ENCODE data around the gene ATAD5.
A peak's percentile ranks its signal among the peaks of the same experiment; 100 is the strongest.
"Not testable (repeated sequence)": the region's sequence is repeated elsewhere in the genome, so short reads cannot be mapped to it uniquely, and the experiment has no call there.

Gene ATAD5

DNA sequence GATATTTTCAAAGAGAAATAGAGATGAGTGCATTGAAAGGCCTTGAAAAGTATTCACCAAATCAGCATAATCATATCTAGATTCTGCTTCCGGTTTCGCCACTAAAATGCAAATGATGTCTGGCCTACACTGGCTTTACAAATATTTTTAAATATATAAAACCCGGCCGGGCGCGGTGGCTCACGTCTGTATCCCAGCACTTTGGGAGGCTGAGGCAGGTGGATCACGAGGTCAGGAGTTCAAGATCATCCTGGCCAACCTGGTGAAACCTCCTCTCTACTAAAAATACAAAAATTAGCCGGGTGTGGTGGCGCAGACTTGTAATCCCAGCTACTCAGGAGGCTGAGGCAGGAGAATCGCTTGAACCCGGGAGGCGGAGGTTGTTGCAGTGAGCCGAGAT, 8.8 kb upstream of the ATAD5 start:
- DNase-seq = peak in 1 of 5 experiments; percentile 60

DNA sequence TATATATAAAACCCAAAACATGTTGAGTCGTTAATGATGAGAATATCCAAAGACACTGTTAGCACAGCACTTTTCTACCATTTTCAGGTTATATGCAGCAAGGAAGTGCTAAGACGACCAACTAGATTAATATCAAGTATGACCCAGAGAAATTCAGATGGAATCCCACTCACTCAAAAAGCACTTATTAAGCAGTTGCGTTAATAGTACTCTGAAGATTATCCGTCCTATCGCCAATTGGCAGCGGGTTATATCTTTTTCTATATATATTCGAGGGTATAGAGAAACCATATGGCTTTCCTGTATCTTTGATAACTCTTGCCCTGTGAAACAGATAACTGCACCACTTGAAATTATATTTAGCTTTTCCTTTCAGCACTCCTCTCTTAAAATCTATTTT, 8.3 kb upstream of the ATAD5 start:
- no peak for DNase-seq

DNA sequence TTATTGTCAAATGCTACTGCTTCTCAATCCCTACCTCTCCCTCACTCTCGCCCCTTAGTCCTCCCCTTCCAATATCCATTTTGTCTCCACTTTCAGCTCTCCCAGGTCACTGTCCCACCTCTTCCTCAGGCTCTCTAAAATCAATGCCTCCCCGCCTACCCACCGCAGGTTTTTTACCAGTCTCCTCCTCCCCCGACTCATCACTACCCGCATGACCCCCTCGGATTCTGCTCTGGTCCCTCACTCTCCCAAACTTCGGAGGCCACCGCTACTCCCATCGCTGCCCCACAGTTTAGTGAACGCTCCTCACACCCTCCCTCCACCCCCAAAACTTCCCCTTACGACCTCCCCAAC, 7.8 kb upstream of the ATAD5 start:
- peak in 3 of 5 experiments; percentile 20 to 57 (median 24) for DNase-seq

DNA sequence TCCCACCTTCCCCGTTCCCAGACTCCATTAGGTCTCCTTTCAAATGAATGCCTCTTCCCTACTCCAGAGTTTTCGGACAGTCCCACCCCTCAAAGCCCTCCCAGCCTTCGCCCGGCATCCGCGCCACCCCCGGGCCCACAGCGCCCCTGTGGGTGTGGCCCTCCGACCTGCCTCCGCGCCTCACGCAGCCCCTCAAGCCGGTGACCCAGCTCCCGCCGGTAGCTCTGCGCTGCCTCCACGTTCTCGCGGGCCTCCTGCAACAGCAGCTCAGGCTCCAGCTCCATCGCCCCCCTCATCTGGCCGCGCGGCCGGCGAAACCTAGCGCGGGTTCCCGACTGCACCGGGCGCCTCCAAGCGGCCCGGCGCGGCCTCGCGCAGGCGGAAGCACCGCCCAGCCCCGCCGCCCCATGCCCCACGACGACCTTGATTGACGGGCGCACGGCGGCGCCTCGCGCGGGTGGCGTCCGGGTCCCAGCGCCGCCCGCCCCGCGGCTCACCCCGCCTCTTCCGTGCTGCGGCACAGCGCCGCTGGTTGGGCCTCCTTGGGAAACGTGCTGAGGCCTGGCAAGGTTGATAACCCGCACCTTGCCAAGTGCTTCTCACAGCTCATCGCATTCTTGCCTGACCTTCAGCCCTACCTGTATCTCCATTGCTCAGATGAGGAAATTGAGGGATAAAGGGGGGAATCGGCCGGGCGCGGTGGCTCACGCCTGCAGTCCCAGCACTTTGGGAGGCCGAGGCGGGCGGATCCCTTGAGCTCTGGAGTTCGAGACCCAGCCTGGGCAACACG, 7.2 kb upstream of the ATAD5 start, which contains the start of gene CRLF3:
Gene CRLF3 (minus strand): TSS at position 337 of the 790 bp plus-strand sequence. CDS start 41 bp downstream, at position 296.
- DNase-seq = peak; percentile 77 to 97 (median 86)

DNA sequence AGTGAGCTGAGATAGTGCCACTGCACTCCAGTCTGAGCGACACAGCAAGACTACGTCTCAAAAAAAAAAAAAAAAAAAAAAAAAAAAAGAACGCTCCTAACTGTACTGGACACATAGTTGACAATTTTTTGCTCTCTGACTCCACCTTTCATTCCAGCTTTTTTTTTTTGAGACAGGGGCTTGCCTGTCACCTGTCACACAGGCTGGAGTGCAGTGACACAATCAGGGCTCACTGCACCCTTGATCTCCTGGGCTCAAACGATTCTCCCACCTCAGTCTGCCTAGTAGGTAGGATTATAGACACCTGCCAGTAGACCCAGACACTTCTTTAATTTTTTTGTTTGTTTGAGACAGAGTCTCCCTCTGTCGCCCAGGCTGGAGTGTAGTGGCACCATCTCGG, 4.7 kb upstream of the ATAD5 start:
- DNase-seq = no peak

DNA sequence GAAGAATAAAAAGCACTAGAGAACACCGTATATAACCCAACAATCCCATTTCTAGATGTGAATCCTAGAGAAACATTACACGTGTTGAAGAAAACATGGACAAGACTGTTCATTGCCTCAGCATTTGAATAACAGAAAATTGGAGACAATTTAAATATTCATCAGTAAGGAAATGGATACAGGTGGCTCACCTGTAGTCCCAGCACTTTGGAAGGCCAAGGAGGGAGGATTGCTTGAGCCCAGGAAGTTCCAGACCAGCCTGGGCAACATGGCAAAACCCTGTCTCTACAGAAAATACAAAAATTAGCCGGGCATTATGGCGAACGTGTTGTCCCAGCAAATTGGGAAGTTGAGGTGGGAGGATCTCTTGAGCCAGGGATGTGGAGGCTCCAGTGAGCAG, 2.7 kb upstream of the ATAD5 start:
- DNase-seq = no peak

DNA sequence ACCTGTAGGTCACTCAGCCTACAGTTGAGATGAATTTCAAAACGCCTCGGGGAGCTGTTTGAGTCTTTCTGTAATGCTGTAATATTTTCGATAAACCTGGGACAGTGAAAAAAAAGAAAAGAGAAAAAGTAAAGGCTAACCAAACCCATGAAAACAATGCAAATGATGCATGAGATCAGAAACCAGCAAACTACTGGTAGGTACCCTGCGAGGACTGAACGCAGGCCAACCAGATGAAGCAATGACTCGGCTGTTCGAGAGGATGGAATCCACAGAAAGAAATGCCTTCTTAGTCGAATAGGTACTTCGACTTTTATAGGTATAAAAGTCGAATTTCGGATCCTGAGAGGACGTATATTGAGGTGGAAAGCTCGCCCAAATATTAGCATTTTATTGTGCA, 509 bp upstream of the ATAD5 start:
- peak in 1 of 5 experiments; percentile 63 for DNase-seq

DNA sequence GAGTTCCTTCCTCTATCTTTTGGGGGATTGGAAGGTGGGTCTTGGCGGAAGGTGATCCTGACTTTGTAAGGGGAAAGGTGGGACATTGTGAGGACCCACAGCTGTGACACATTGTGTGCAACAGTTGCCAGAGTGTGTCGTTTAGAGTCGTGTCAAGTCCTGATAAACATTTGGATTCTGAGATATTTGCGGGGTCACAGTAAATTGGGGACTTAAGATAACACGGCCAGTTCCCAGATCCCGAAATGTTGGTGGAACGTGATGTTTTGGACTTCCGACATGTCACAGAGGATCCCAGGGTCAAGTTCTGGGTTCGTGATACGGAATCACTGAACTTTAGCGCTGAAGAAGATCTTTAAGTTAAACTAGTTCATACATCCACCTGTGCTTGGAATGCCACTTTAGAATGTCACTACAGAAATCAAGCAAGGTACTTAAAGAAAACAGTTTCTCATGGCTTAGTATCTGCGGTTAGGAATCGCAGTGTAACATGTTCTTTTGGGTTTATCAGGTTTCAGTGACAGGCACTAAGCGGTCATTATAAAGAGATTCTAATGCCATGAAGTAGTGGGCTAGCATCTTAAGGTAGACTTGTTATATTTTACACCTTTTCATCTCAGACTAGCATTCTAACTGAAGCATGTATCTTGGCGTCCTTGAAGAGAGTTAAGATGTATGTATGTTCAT, 815 bp downstream of the ATAD5 start:
- peak in 1 of 5 experiments; percentile 12 for DNase-seq

DNA sequence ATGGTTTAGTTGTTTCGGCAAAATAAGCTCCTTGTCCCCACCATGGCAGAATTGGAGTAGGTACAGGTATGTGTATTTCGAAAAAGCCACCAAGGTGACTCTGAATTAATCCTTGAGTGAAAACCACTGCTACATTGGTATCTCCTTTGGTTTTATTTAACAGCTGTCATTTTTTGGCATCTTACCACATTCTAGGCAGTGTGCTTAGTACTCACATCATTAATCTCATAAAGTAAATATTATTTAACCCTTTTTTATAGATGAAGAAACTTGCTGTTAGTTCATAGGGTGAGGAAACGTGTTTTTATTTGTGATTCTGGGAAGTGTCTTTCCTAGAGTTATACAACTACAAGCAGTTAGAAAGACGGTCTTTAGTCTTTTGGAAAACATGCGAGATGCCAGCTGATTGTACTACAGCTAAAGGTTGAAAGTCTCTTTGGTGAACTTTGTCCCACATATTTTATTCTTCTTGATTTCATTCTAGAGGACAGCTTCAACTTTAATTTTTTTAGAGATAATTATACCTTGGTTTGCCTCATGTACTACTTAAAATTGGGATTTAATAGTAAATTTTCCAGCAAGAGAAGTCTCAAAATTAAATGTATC, 6.5 kb downstream of the ATAD5 start:
- DNase-seq = no peak

DNA sequence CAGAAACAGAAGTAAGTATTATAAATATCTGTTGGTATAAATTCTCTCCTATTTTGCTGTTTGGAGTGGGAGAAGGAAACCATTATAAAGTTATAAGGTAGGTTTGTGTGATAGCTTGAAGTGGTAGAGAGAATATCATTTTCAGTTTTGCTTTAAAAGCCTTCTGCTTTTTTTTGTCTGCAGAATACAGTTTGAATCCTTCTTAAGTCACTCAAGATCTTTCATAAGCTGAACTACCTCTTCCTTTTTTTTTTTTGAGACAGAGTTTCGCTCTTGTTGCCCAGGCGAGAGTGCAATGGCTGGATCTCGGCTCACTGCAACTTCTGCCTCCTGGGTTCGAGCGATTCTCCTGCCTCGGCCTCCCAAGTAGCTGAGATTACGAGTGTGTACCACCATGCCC, 9.0 kb downstream of the ATAD5 start:
- no peak for DNase-seq

DNA sequence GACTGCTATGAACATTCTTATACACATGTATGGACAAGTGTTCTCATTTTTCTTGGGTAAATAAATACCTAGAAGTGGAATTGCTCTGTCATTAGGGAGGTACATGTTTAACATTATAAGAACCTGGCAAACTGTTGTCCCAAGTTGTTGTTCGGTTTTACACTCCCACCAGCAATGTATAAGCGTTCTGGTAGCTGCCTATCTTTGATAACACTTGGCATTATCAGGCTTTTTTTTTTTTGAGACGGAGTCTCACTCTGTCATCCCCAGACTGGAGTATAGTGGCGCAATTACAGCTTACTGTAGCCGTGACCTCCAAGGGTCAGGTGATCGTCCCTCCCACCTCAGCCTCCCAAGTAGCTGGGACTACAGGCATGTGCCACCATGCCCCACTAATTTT, 16.3 kb downstream of the ATAD5 start:
- no peak for DNase-seq

DNA sequence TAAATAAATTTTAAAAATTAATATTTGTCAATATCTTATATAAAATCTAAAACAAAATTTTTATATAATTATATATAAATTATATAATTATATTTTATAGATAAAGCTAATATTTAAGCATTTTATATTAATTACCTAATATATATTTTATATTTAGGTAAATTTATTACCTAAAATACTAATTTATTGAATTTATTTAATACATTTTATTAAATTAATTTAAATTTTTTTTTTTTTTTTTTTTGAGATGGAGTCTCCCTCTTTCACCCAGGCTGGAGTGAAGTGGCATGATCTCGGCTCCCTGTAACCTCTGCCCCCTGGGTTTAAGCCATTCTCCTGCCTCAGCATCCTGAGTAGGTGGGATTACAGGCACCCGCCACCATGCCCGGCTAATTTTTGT, 22.4 kb downstream of the ATAD5 start:
- DNase-seq = no peak

DNA sequence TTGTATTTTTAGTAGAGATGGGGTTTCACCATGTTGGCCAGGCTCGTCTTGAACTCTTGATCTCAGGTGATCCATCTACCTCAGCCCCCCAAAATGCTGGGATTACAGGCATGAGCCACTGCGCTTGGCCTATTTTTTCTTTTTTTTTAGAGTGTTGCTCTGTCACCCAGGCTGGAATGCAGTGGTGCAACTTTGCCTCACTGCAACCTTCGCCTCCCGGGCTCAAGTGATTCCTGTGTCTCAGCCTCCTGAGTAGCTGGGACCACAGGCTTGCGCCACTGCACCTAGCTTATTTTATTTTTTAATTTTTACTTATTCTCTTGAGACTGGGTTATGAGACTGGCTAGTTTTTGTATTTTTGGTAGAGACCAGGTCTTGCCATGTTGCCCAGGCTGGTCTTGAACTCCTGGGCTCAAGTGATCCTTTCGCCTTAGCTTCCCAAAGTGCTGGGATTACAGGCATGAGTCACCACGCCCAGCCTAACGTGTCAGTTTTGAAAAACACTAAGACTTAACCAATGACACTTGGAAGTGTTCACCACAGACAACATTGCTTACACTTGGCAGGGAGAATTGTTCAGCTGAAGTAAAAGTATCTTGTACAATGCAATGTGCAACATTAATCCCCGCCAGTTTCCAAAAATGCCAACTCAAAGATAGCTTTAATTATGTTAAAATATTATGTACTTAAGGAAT, 26.9 kb downstream of the ATAD5 start:
- DNase-seq = no peak

DNA sequence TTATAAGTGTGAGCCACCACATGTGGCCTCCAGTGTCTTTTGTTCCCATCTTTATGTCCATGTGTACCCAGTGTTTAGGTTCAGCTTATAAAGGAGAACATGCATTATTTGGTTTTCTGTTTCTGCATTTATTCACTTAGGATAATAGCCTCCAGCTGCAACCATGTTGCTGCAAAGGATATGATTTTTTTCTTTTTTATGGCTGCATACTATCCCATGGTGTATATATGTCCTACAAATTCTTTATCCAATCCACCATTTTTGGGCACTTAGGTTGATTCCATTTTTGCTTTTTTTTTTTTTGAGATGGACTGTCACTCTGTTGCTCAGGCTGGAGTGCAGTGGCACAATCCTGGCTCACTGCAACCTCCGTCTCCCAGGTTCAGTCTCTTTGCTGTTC, 32.9 kb downstream of the ATAD5 start:
- no peak for DNase-seq

DNA sequence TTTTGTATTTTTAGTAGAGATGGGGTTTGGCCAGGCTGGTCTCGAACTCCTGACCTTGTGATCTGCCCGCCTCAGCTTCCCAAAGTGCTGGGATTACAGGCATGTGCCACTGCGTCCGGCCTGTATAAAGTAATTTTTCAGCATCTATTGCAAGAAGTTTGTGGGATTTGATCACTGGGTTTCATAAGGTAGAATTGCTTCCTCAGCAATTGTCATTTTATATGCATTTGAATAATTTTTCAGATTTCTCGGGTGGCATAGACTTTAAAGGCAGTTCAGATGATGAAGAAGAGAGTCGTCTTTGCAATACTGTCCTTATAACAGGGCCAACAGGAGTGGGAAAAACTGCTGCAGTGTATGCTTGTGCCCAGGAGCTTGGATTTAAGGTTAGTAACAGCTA, 37.2 kb downstream of the ATAD5 start:
- no peak for DNase-seq

DNA sequence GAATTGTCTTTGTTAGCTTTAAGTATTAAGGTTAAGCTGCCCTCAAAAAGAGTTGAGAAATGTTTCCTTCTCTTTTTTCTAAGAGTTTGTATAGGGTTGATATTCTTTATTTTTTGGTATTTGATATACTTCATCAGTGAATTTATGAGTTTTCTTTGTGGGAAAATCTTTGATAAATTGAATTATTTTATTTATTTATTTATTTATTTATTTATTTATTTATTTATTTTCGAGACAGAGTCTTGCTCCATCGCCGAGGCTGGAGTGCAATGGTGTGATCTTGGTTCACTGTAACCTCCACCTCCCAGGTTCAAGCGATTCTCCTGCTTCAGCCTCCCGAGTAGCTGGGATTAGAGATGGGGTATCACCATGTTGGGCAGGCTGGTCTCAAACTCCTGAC, 54.4 kb downstream of the ATAD5 start:
- DNase-seq = no peak

DNA sequence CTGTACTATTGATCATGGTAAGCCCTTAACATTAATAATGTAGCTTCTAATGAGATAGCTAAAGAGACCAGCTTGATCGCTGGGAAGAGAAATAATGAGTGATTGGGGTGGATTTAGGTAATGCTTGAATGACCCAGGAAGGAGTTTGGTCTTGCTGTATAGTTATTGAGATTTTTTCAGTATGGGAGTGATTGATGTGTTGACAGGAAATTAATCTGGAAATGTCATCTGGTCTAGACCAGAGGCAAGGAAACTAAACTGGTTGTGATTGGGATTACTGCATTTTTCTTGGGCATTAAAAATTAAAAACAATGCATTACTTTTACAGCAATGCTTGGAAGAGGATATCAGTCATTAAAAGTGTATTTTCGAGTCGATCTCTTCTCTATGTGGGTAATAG, 62.5 kb downstream of the ATAD5 start:
- no peak for DNase-seq

DNA sequence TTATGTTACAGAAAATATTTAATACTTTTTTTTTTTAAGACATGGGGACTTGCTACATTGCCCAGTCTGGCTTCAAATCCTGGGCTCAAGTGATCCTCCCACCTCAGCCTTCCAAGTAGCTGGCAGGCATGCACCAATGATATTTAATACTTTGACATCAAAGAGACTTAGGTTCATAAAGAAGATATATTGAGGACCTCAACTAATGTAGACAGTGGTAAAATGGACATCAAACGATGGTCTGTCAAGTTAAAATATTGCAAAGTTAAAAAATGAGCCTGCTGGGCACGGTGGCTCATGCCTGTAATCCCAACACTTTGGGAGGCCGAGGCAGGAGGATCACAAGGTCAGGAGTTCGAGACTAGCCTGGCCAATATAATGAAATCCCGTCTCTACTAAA, 65.5 kb downstream of the ATAD5 start:
- no peak for DNase-seq

DNA sequence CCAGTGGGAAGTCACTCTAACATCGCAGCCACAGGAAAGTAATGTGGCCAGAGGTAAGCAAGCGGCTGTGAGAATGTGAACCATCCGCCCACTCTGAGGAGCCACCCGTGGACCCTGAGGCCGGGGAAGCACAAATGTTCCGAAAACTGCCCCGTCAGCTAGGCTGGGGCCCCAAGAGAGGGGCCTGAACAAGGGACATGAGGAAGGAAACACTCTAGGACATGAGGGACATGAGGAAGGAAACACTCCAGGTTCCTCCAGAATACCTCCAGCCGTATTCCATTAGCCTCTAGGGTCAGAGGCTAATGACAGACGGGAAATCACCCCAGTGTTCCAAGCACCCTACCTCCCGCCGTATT, 74.0 kb downstream of the ATAD5 start:
- peak in 1 of 5 experiments; percentile 23 for DNase-seq

DNA sequence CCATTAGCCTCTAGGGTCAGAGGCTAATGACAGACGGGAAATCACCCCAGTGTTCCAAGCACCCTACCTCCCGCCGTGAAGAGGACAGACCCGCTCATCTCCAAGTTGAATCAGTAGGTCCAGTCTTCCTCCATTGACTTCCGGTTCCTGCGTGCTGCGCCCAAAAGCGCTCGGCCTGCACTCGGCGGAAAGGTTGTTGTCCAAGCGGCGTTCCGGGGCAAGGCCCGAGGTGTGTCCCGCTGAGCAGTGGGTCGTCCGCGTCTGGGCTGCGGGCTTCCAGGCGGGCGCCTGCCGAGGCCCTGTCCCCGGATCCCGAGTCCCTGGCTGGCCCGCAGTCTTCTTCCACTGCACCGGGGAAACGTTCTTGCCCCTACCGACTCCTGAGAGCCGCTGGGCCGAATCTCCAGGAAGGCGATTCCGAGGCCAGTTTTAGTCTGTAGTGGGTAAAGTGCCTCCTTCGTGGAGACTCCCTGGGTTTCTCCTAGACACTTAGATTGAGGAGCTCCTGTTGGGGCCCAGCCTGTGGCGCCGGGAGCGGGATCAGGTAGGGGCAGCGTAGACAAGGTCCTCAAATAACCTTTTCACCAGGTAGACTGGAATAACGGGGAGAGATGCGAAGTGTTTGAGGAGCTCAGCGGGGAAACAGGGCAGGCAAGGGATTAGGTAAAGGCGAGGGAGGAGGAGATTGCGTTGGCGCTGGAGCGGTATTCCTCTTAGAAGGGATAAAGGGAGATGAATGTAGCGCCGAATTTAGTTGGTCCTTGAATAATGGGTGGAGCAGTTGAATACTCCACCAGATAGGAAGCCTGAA, 74.5 kb downstream of the ATAD5 start, which contains the start of gene TEFM:
Gene TEFM (minus strand): TSS at position 138 of the 811 bp plus-strand sequence. CDS start 40 bp downstream, at position 98.
- peak; percentile 54 to 93 (median 76) for DNase-seq

DNA sequence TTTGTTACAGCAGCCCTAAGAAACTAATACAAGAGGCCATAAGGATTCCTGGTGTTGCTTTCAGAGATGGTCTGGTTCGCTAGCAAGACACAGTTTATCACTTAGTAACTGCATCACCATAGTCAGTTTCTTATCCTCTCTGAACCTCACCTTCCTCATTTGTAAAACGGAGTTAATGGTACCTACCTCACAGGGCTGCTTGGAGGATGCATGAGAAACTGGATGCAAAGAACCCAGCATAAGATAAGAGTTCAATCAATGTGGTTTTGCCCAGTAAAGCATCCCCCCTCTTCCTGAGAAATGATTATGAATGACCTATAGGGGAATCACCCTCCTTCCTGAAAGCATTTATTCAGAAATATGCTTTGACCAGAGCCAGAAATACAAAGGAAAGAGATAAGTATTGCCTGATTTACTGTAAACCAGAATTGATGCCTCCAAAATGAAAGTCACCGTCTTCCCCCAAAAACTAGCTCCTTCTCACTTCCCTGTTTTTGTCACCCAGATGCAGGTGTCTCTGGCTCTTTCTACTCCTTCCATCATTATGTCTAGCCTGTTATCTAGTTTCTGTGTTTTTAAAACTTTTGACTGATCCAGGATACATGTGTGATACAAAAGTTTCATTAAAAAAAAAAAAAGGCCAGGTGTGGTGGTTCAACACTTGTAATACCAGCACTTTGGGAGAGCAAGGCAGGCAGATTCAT, 77.1 kb downstream of the ATAD5 start:
- no peak for DNase-seq

DNA sequence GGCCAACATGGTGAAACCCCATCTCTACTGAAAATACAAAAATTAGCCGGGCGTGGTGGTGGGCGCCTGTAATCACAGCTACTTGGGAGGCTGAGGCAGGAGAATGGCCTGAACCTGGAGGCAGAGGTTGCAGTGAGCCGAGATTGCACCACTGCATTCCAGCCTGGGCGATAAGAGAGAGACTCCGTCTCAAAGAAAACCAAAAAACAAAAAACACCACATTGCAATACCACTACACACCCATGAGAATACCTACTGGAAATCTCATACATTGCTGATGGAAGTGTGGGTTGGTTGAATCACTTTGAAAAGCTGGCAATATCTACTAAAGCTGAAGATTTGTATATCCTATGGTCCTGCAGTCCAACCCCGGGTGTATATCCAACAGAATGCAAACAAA, 78.4 kb downstream of the ATAD5 start:
- DNase-seq = not testable (repeated sequence)
